Inferior parietal cortex (tissue), 1 donor: ENCODE data around the gene MBD3.

Experiments used
- DNase-seq: peaks from one replicate; pipeline ENCODE4 v3.0.0-alpha.2; 2016; ENCODE audit errors: extremely low spot score

MBD3 gene

DNA sequence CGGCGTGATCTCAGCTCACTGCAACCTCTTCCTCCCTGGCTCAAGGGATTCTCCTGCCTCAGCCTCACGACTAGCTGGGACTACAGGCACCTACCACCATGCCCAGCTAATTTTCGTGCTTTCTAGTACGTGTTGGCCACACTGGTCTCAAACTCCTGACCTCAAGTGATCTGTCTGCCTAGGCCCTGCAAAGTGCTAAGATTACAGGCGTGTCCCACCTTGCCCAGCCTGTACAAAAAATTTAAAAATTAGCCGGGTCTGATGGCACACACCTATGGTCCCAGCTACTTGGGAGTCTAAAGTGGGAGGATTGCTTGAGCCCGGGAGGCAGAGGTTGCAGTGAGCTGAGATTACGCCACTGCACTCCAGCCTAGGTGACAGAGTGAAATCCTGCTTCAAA, 19.9 kb downstream of the MBD3 start:
- DNase-seq: no peak

DNA sequence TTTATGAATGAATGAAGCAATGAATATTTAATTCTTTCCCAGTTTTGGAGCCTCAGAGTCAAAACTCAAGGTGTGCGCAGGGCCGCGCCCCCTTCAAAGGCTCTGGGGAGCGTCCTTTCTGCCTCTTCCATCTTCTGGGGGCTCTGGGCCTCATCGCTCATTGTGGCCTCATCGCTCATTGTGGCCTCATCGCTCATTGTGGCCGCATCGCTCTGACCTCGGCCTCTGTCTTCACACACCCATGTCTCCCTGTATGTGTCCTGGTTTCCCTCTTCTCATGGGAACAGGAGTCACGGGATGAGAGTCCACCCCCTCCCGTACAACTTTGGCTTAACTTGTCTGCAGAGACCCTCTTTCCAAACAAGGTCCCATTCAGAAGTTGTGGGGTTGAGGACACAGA, 21.3 kb downstream of the MBD3 start:
- DNase-seq: no peak

- no peak for DNase-seq
These were observed 21.8 kb downstream of the MBD3 start for GRCh38 chr19:1570836-1571235.

- no peak for DNase-seq
These were observed 22.7 kb downstream of the MBD3 start for GRCh38 chr19:1569997-1570396.

DNA sequence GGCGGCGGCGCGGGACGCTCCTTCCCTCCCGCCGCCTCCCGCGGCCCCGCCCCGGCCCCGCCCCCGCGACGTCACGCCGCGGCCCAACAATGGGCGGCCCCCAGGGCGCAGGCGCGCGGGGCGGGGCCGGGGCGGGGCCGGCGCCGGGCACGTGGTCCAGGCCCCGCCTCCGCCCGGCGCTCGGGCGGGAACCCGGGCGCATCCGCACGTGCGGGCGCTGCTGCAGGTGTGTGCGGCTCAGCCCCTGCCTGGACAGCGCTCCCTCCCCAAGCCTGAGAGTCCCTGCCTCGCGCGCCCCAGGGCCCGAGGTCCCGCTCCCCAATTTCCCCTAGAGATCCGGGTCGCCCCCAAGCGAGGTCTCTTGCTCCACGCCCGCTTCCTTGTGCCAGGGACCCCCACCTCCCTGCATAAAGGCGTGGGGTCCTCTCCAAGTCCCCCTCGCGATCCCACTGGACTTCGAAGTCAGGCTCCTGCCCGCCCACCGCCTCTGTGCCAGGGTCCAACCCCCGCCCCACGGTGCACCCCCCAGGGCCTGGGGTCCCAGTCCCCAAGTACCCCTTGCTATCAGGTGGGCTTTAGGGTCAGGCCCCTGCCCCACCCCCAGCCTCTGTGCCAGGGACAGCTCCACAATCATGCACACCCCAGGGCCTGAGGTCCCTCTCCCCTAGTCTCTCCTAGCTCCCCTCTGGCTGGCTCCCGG, 24.2 kb downstream of the MBD3 start, which contains the start of gene MEX3D:
MEX3D (minus strand) TSS at position 6 of the 700 bp plus-strand sequence. CDS start 267 bp downstream, outside the sequence.
- DNase-seq: peak; percentile 43

GRCh38 chr19:1567848-1568227, 24.8 kb downstream of the MBD3 start:
- no peak for DNase-seq

DNA sequence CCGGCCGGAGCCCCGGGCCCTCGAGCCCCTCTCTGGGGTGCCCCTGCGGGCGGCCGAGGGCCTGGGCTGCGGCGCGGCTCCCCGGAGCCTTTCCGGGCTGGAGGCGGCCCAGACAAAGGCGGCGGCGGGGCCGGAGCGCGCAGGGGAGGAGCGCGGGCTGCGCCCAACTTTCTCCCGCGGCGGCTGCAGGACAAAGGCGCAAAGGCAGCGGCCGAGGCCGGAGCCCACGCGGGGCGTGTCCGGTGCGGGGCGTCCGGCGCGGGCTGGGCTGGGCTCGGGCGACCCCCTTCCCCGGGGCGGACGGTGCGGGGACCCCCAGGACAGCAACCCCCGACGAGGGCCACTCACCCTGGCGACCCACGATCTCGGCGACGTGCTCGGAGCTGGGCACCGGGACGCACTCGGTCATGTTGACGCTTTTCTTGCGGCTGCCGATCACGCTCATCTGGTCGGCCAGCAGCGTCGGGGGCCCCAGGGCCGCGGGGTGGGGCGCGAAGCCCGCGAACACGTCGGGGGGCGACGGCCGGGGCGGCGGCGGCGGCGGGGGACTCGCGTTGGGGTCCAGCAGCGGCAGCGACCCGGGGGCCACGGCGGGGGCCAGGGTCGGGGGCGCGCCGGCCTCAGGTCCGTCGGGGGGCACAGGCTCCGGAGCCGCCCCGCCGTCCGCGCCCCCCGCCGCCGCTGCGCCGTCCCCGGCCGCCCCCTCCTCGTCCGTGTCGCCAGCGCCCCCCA, 25.4 kb downstream of the MBD3 start:
- DNase-seq: no peak

DNA sequence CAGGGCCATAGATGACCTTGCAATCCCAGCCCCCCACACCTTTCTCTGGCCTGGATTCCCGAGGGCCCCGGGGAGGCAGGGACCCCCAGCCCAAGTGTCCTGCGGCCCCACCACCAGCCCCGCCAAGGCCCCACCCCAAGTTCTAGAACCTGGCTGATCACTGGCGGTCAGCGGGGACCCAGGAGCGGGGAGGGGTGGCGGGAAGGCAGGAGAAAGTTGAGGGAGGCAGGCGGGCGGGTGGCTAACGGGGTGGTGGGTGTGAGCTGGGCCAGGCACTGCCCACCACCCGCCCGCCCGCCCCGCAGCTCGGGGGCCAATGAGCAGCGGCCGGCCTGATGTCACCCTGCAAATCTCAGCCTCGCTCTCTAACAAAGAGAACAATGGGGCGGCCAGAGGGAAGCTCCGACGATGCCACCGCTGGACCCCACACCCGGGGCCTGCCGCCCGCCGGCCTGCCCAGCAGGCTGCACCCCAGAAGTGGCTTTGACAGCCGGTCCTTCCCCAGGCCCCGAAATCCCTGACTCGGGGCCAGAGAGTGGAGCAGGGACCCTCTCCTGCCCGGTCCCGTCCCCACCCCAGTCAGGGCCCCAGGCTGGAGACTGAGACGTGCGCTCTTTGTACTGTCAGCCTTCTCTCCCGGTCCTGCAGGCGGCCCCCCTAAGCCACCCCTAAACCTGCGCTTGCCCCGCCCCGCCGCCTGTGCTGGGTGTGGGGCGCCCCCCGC, 26.1 kb downstream of the MBD3 start:
- peak; percentile 79 for DNase-seq

- DNase-seq: no peak
These were observed 29.4 kb downstream of the MBD3 start for GRCh38 chr19:1563251-1563650.

GRCh38 chr19:1561236-1561842, 31.3 kb downstream of the MBD3 start:
- DNase-seq: no peak

GRCh38 chr19:1560286-1560882, 32.3 kb downstream of the MBD3 start:
- no peak for DNase-seq

DNA sequence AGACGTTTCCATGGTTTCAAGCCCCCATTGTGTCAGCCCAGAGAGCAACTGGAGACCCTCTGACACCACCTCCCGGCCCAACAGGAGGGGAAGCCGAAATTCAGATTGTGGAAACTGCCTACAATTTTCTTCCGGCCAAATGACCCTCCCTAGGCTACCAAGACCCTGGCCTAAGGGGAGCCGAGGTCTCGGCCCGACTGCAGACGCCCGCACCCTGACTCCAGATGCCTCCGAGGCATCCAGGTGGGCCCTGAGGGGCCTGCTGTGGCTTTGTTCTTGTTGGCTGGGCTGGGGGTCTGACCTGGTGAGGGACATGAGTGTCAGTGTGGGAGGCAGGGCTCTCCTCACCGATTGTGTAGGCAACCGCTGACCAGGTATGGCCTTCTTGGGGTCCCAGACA, 34.1 kb downstream of the MBD3 start:
- no peak for DNase-seq

- DNase-seq: no peak
These were observed 36.1 kb downstream of the MBD3 start for GRCh38 chr19:1556390-1557070.

GRCh38 chr19:1555487-1556389, 36.9 kb downstream of the MBD3 start:
- no peak for DNase-seq

DNA sequence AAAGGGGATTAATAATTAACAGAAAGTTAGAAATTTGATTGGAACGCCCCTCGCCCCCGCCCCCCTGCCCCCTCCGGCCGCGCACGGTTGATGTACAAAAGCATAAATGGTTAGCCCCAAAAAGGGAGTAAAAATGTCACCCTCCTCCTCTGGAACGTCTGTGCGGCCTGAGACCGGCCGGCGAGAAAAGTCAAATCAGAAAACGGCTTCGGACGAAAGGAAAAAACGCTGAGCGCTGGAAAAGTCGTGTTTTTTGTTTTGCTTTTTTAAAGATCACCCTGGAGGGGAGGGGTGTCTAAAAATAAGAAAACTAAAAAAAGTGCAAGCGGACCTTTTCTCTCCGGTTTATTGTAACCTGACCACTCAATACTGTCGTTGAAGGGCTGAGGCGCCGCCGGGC, 37.7 kb downstream of the MBD3 start:
- DNase-seq: no peak

GRCh38 chr19:1553415-1553814, 39.2 kb downstream of the MBD3 start:
- no peak for DNase-seq

DNA sequence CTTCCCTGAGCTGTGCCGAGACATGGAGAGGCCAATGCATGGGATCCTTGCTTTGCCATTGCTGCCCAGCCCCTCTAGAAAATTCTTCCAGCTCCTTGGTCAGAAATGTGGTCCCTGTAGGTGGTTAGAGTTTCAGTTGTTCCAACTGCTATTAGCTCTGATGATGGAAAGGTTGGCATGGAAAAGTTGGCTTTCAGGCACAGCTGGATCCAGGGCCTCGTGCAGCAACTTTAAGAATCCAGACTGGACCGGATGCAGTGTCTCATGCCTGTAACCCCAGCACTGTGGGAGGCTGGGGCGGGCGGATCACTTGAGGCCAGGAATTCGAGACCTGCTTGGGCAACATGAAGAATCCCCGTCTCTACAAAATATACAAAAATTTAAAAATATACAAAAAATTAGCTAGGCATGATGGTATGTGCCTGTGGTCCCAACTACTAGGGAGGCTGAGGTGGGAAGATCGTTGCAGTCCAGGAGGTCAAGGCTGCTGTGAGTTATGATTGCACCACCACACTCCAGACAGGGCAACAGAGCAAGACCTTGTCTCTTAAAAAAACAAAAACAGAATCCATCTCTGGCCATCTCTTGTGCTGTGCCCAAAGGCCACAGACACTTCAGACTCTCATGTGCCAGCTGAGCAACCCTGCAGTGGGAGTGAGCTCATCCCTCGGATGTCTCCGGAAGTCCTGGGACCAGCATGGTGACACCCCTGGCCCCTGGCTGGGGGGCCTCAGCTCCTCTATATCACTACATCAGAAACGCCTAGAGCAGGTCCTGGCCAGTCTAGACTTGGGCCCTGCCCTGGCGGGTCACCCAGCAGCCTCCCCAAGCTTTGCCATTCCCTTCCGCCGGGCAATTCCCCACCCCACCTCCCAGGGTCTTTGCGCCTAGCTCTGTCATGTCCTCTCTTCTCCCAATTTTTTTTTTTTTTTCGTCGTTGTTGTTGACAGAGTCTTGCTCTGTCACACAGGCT, 41.3 kb downstream of the MBD3 start:
- no peak for DNase-seq

DNA sequence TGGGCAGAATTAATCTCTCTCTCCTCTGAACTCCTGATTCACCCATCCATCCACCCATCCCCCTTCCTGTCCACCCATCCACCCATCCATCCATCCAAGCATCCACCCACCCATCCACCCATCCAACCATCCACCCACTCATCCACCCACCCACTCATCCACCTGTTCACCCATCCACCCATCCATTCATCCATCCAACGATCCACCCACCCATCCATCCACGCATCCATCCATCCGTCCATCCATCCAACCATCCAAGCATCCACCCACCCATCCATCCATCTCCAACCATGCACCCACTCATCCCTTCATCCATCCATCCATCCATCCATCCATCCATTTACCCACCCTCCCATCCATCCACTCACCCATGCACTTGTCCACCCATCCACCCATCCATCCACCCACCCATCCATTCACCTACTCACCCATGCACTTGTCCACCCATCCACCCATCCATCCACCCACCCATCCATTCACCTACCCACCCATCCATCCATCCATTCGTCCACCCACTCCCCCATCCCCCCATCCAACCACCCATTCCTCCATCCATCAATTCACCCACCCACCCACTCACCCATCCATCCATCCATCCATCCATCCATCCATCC, 43.2 kb downstream of the MBD3 start:
- DNase-seq: no peak
